ENCODE results near the gene SLC35B3. TPM values are rescaled to one million over a fixed set of nuclear protein-coding genes. Genes with fewer than 3 reads are reported as not detected.

SLC35B3 gene
- total RNA-seq, 1 donor from 2014 or later: 19.2 TPM

GRCh38 chr6:8391934-8392333 is 43.4 kb downstream of the SLC35B3 start:
- intact Hi-C loops (cut with DNase I): no loop called here
- Histone ChIP-seq H3K4me1 (no peaks in the 10 kb centered on the region), H3K27me3 (ENCODE audit: low read depth) (no peaks in the 10 kb centered on the region), H3K36me3 (no peaks in the 10 kb centered on the region), H3K4me3 (no peak overlapping the region), H3K27ac (no peak overlapping the region), H3K9me3 (no peaks in the 10 kb centered on the region)
- TF ChIP-seq CTCF (IDR thresholded peaks at IDR 0.05): no peak
- ATAC-seq (no peak), DNase-seq (no peak)

GRCh38 chr6:8389036-8389818 is 46.1 kb downstream of the SLC35B3 start:
- H3K36me3 ChIP-seq: no peaks in the 10 kb centered on the region
- DNase-seq: no peak
- no peak overlapping the region for H3K4me3 ChIP-seq
- no peaks in the 10 kb centered on the region for H3K4me1 ChIP-seq
- H3K27ac ChIP-seq: no peak overlapping the region
- intact Hi-C loops (cut with DNase I): no loop called here
- H3K9me3 ChIP-seq: no peaks in the 10 kb centered on the region
- ATAC-seq: no peak
- no peaks in the 10 kb centered on the region for H3K27me3 ChIP-seq (ENCODE audit: low read depth)
- TF ChIP-seq CTCF (IDR thresholded peaks at IDR 0.05): no peak

GRCh38 chr6:8387942-8388437 is 47.4 kb downstream of the SLC35B3 start:
- ATAC-seq: no peak
- no peak for TF ChIP-seq CTCF (IDR thresholded peaks at IDR 0.05)
- no peaks in the 10 kb centered on the region for H3K4me1 ChIP-seq
- no peaks in the 10 kb centered on the region for H3K9me3 ChIP-seq
- intact Hi-C loops (cut with DNase I): no loop called here
- no peaks in the 10 kb centered on the region for H3K27me3 ChIP-seq (ENCODE audit: low read depth)
- H3K36me3 ChIP-seq: no peaks in the 10 kb centered on the region
- DNase-seq: no peak
- no peak overlapping the region for H3K27ac ChIP-seq
- no peak overlapping the region for H3K4me3 ChIP-seq

GRCh38 chr6:8383584-8383983 is 51.8 kb downstream of the SLC35B3 start:
- no peak for TF ChIP-seq CTCF (IDR thresholded peaks at IDR 0.05)
- Histone ChIP-seq H3K36me3 (no peaks in the 10 kb centered on the region), H3K4me1 (no peaks in the 10 kb centered on the region), H3K27me3 (ENCODE audit: low read depth) (no peaks in the 10 kb centered on the region), H3K9me3 (no peaks in the 10 kb centered on the region), H3K27ac (no peak overlapping the region), H3K4me3 (no peak overlapping the region)
- ATAC-seq (no peak), DNase-seq (no peak)
- intact Hi-C loops (cut with DNase I): no loop called here

GRCh38 chr6:8382434-8382833 is 52.9 kb downstream of the SLC35B3 start:
- Histone ChIP-seq H3K27me3 (ENCODE audit: low read depth) (no peaks in the 10 kb centered on the region), H3K36me3 (no peaks in the 10 kb centered on the region), H3K27ac (no peak overlapping the region), H3K9me3 (no peaks in the 10 kb centered on the region), H3K4me1 (no peaks in the 10 kb centered on the region), H3K4me3 (no peak overlapping the region)
- intact Hi-C loops (cut with DNase I): no loop called here
- no peak for TF ChIP-seq CTCF (IDR thresholded peaks at IDR 0.05)
- ATAC-seq: no peak
- no peak for DNase-seq

All from lower lobe of right lung (tissue), 2 donors.